GM23338 (cell line): ENCODE results near the gene GPR35. TPM values are rescaled to one million over a fixed set of nuclear protein-coding genes. Genes with fewer than 3 reads are reported as not detected.

Experiments
- ATAC-seq: fragments of 200-7000 bp; cut with Tn5 transposase; 3 replicates; pipeline ENCODE4 v1.9.1; 2020
- DNase-seq: peaks from one replicate; pipeline ENCODE4 v3.0.0-alpha.2; 2015; ENCODE audit warnings: low spot score
- H2AFZ ChIP-seq: fragments of 200-600 bp; sonication (generic); 2 replicates; pipeline ENCODE4 v1.8.0; 2016; ENCODE audit warnings: antibody characterized with exemption, mild to moderate bottlenecking, moderate library complexity
- H3F3A ChIP-seq: fragments of 200-600 bp; sonication (generic); replicated peaks from 2 replicates; pipeline ENCODE4 v1.8.0; 2017; ENCODE audit warnings: antibody characterized with exemption, mixed run types, low read depth
- H3K27ac ChIP-seq: fragments of 200-600 bp; sonication (generic); 2 replicates; pipeline ENCODE4 v1.6.1; 2016; ENCODE audit warnings: low read depth
- H3K27me3 ChIP-seq: fragments of 200-600 bp; sonication (generic); 2 replicates; pipeline ENCODE4 v1.8.0; 2016; ENCODE audit warnings: mild to moderate bottlenecking, mixed run types, moderate library complexity; ENCODE audit not compliant: insufficient read depth
- H3K36me3 ChIP-seq: fragments of 200-600 bp; sonication (generic); 2 replicates; pipeline ENCODE4 v1.8.0; 2016; ENCODE audit warnings: mild to moderate bottlenecking; ENCODE audit not compliant: insufficient read depth
- H3K4me1 ChIP-seq: fragments of 200-600 bp; sonication (generic); 2 replicates; pipeline ENCODE4 v1.8.0; 2016; ENCODE audit warnings: mild to moderate bottlenecking, moderate library complexity; ENCODE audit not compliant: insufficient read depth
- H3K4me2 ChIP-seq: fragments of 200-600 bp; sonication (generic); 2 replicates; pipeline ENCODE4 v1.7.1; 2017; ENCODE audit warnings: mixed run types
- H3K4me3 ChIP-seq: fragments of 200-600 bp; sonication (generic); 2 replicates; pipeline ENCODE4 v1.6.1; 2016; ENCODE audit warnings: mixed run types
- H3K79me2 ChIP-seq: fragments of 200-600 bp; sonication (generic); replicated peaks from 2 replicates; pipeline ENCODE4 v1.8.0; 2017; ENCODE audit warnings: mild to moderate bottlenecking; ENCODE audit not compliant: insufficient read depth
- H3K9me2 ChIP-seq: fragments of 200-600 bp; sonication (generic); 2 replicates; pipeline ENCODE4 v1.8.0; 2017; ENCODE audit not compliant: insufficient read depth
- H4K20me1 ChIP-seq: fragments of 200-600 bp; sonication (generic); replicated peaks from 2 replicates; pipeline ENCODE4 v1.8.0; 2017; ENCODE audit warnings: mild to moderate bottlenecking; ENCODE audit not compliant: insufficient read depth
- H3K27ac Mint-ChIP-seq: 2 replicates; pipeline ENCODE4 v1.8.0; 2020; ENCODE audit warnings: inconsistent platforms, mild to moderate bottlenecking, moderate library complexity, mixed read lengths
- H3K27me3 Mint-ChIP-seq: 3 replicates; pipeline ENCODE4 v1.8.0; 2022; ENCODE audit warnings: low read depth, mild to moderate bottlenecking, moderate library complexity, mixed read lengths, inconsistent platforms; ENCODE audit not compliant: insufficient read depth, poor library complexity
- H3K36me3 Mint-ChIP-seq: 3 replicates; pipeline ENCODE4 v1.8.0; 2021; ENCODE audit warnings: low read depth, mild to moderate bottlenecking, inconsistent platforms, moderate library complexity, mixed read lengths
- H3K4me1 Mint-ChIP-seq: 3 replicates; pipeline ENCODE4 v1.8.0; 2020; ENCODE audit warnings: mild to moderate bottlenecking, inconsistent platforms, mixed read lengths
- H3K4me3 Mint-ChIP-seq: 3 replicates; pipeline ENCODE4 v1.8.0; 2021; ENCODE audit warnings: moderate library complexity, mild to moderate bottlenecking, inconsistent platforms, mixed read lengths
- H3K9me3 Mint-ChIP-seq: 3 replicates; pipeline ENCODE4 v1.8.0; 2020; ENCODE audit warnings: moderate library complexity, mild to moderate bottlenecking, inconsistent platforms, mixed read lengths
- ETS1 ChIP-seq: IDR thresholded peaks from 2 replicates; pipeline ENCODE4 v1.6.1; 2016; ENCODE audit warnings: antibody characterized with exemption
- EZH2 ChIP-seq: fragments of 200-600 bp; sonication (generic); IDR thresholded peaks from one replicate; pipeline ENCODE4 v1.8.0; 2017; ENCODE audit warnings: antibody characterized with exemption, mild to moderate bottlenecking, low read depth; ENCODE audit not compliant: unreplicated experiment
- JUNB ChIP-seq: IDR thresholded peaks from one replicate; pipeline ENCODE4 v1.6.1; 2016; ENCODE audit warnings: antibody characterized with exemption; ENCODE audit not compliant: unreplicated experiment
- STAT1 ChIP-seq: IDR thresholded peaks from one replicate; pipeline ENCODE4 v1.6.1; 2016; ENCODE audit warnings: antibody characterized with exemption; ENCODE audit not compliant: unreplicated experiment
- ZNF331 ChIP-seq: fragments of 250-450 bp; sonication (Bioruptor Pico); IDR thresholded peaks from 2 replicates; pipeline ENCODE4 v1.5.0; 2020; ENCODE audit warnings: low read depth, mild to moderate bottlenecking, moderate library complexity
- polyA plus RNA-seq: library from polyadenylated mRNA; unstranded; fragments of >200 nt; fragmentation: Nextera tagmentation; extraction: Ambion mirVana; gene quantifications from 2 replicates; pipeline ENCODE4 v1.2.1, GENCODE V29; 2016
- total RNA-seq: library from RNA; depleted of rRNA; stranded (reverse); fragments of >200 nt; shearing (Covaris generic); gene quantifications from 2 replicates; pipeline ENCODE4 v1.2.3, GENCODE V29; 2014
- TF ChIP-seq, protein P1 (sequence below): fragments of 250-450 bp; sonication (Bioruptor Pico); IDR thresholded peaks from 2 replicates; pipeline ENCODE4 v1.5.0; 2020; ENCODE audit warnings: mild to moderate bottlenecking, moderate library complexity
- TF ChIP-seq, protein P2 (sequence below), 2 experiments: fragments of 200-600 bp in 1 of 2; sonication (generic) in 1 of 2; conservative IDR thresholded peaks; 2 replicates each; pipeline versions ENCODE4 v1.5.1 to v1.6.1; 2016 to 2017; ENCODE audit warnings: antibody characterized with exemption in 2 of 2, low read depth in 2 of 2, mild to moderate bottlenecking in 2 of 2, moderate library complexity in 1 of 2
- TF ChIP-seq, protein P3 (sequence below): IDR thresholded peaks from one replicate; pipeline ENCODE4 v1.6.1; 2018; ENCODE audit warnings: antibody characterized with exemption; ENCODE audit not compliant: unreplicated experiment

GPR35 gene
- total and polyA plus RNA-seq, 2 experiments from 2014 or later = not detected

DNA sequence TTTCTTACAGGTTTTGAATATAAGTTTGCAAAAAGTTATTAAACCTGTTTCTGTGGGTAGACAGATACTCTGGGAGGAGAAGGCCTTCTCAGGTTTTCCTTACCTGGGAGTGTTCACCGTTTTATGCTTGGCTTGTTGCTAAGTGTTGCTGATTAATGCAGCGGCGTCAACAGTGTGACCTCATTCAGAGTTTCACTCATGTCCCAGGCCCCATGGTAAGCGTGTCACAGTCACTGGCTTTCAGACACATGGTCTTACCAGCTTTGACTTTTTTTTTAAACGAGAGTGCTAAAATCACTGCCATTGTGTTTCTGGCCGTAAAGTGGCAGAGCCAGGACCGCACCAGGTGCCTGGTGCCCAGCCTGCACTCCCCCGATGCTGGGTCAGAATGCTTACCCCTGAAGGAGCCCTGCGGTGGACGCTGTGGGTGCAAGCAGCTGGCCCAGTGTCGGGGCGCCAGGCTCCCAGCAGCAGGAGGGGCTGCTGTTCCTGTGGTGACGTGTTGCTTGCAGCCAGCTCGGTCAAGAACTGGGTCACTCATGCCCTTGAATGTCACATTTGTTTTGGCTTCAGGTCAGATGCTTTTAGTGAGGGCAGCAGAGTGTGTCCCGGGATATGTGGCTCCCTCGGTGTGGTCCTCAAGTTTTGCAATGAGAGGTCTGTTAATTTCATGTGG, 35.3 kb upstream of the GPR35 start (continued):
- TF ChIP-seq, protein P1, sequence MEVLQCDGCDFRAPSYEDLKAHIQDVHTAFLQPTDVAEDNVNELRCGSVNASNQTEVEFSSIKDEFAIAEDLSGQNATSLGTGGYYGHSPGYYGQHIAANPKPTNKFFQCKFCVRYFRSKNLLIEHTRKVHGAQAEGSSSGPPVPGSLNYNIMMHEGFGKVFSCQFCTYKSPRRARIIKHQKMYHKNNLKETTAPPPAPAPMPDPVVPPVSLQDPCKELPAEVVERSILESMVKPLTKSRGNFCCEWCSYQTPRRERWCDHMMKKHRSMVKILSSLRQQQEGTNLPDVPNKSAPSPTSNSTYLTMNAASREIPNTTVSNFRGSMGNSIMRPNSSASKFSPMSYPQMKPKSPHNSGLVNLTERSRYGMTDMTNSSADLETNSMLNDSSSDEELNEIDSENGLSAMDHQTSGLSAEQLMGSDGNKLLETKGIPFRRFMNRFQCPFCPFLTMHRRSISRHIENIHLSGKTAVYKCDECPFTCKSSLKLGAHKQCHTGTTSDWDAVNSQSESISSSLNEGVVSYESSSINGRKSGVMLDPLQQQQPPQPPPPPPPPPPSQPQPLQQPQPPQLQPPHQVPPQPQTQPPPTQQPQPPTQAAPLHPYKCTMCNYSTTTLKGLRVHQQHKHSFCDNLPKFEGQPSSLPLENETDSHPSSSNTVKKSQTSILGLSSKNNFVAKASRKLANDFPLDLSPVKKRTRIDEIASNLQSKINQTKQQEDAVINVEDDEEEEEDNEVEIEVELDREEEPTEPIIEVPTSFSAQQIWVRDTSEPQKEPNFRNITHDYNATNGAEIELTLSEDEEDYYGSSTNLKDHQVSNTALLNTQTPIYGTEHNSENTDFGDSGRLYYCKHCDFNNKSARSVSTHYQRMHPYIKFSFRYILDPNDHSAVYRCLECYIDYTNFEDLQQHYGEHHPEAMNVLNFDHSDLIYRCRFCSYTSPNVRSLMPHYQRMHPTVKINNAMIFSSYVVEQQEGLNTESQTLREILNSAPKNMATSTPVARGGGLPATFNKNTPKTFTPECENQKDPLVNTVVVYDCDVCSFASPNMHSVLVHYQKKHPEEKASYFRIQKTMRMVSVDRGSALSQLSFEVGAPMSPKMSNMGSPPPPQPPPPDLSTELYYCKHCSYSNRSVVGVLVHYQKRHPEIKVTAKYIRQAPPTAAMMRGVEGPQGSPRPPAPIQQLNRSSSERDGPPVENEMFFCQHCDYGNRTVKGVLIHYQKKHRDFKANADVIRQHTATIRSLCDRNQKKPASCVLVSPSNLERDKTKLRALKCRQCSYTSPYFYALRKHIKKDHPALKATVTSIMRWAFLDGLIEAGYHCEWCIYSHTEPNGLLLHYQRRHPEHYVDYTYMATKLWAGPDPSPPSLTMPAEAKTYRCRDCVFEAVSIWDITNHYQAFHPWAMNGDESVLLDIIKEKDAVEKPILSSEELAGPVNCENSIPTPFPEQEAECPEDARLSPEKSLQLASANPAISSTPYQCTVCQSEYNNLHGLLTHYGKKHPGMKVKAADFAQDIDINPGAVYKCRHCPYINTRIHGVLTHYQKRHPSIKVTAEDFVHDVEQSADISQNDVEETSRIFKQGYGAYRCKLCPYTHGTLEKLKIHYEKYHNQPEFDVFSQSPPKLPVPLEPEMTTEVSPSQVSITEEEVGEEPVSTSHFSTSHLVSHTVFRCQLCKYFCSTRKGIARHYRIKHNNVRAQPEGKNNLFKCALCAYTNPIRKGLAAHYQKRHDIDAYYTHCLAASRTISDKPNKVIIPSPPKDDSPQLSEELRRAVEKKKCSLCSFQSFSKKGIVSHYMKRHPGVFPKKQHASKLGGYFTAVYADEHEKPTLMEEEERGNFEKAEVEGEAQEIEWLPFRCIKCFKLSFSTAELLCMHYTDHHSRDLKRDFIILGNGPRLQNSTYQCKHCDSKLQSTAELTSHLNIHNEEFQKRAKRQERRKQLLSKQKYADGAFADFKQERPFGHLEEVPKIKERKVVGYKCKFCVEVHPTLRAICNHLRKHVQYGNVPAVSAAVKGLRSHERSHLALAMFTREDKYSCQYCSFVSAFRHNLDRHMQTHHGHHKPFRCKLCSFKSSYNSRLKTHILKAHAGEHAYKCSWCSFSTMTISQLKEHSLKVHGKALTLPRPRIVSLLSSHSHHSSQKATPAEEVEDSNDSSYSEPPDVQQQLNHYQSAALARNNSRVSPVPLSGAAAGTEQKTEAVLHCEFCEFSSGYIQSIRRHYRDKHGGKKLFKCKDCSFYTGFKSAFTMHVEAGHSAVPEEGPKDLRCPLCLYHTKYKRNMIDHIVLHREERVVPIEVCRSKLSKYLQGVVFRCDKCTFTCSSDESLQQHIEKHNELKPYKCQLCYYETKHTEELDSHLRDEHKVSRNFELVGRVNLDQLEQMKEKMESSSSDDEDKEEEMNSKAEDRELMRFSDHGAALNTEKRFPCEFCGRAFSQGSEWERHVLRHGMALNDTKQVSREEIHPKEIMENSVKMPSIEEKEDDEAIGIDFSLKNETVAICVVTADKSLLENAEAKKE (CRISPR knock-in tag) = no peak
- TF ChIP-seq, protein P2, sequence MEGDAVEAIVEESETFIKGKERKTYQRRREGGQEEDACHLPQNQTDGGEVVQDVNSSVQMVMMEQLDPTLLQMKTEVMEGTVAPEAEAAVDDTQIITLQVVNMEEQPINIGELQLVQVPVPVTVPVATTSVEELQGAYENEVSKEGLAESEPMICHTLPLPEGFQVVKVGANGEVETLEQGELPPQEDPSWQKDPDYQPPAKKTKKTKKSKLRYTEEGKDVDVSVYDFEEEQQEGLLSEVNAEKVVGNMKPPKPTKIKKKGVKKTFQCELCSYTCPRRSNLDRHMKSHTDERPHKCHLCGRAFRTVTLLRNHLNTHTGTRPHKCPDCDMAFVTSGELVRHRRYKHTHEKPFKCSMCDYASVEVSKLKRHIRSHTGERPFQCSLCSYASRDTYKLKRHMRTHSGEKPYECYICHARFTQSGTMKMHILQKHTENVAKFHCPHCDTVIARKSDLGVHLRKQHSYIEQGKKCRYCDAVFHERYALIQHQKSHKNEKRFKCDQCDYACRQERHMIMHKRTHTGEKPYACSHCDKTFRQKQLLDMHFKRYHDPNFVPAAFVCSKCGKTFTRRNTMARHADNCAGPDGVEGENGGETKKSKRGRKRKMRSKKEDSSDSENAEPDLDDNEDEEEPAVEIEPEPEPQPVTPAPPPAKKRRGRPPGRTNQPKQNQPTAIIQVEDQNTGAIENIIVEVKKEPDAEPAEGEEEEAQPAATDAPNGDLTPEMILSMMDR (conservative IDR thresholded peaks at IDR 0.05; ENCODE audit: low read depth in 2 of 2) = no peak

GRCh38 chr2:240590681-240591111, 34.6 kb upstream of the GPR35 start:
- H3K4me3 Mint-ChIP-seq = no peak overlapping the region
- peaks cover 18% of the 10 kb centered on the region for H4K20me1 ChIP-seq

More at GRCh38 chr2:240590681-240591111, 34.6 kb upstream of the GPR35 start:
- DNase-seq = no peak
- Histone ChIP-seq H3K27me3 (no peaks in the 10 kb centered on the region), H3K4me3 (no peak overlapping the region), H3K4me2 (no peak overlapping the region), H3K36me3 (no peaks in the 10 kb centered on the region), H3K27ac (no peak overlapping the region), H3K79me2 (peaks cover 54% of the 10 kb centered on the region), H3K4me1 (peaks cover 10% of the 10 kb centered on the region), H3F3A (no peaks in the 10 kb centered on the region), H2AFZ (no peak overlapping the region), H3K9me2 (no peaks in the 10 kb centered on the region)
- peaks cover 3% of the 10 kb centered on the region; the same call in 2 of the 3 replicates for H3K36me3 Mint-ChIP-seq
- no peak overlapping the region for H3K27ac Mint-ChIP-seq
- peaks cover 15% of the 10 kb centered on the region for H3K27me3 Mint-ChIP-seq
- no peaks in the 10 kb centered on the region for H3K9me3 Mint-ChIP-seq
- no peak for TF ChIP-seq STAT1
- TF ChIP-seq, protein P3, sequence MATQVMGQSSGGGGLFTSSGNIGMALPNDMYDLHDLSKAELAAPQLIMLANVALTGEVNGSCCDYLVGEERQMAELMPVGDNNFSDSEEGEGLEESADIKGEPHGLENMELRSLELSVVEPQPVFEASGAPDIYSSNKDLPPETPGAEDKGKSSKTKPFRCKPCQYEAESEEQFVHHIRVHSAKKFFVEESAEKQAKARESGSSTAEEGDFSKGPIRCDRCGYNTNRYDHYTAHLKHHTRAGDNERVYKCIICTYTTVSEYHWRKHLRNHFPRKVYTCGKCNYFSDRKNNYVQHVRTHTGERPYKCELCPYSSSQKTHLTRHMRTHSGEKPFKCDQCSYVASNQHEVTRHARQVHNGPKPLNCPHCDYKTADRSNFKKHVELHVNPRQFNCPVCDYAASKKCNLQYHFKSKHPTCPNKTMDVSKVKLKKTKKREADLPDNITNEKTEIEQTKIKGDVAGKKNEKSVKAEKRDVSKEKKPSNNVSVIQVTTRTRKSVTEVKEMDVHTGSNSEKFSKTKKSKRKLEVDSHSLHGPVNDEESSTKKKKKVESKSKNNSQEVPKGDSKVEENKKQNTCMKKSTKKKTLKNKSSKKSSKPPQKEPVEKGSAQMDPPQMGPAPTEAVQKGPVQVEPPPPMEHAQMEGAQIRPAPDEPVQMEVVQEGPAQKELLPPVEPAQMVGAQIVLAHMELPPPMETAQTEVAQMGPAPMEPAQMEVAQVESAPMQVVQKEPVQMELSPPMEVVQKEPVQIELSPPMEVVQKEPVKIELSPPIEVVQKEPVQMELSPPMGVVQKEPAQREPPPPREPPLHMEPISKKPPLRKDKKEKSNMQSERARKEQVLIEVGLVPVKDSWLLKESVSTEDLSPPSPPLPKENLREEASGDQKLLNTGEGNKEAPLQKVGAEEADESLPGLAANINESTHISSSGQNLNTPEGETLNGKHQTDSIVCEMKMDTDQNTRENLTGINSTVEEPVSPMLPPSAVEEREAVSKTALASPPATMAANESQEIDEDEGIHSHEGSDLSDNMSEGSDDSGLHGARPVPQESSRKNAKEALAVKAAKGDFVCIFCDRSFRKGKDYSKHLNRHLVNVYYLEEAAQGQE = no peak
- TF ChIP-seq ZNF331 (CRISPR knock-in tag) = no peak
- TF ChIP-seq EZH2 = no peak
- TF ChIP-seq, protein P2 (conservative IDR thresholded peaks at IDR 0.05; ENCODE audit: low read depth in 2 of 2) = no peak
- no peak for TF ChIP-seq JUNB
- TF ChIP-seq ETS1 = no peak
- ATAC-seq = no peak
- peaks cover 22% of the 10 kb centered on the region for H3K4me1 Mint-ChIP-seq
